Right ventricle myocardium inferior (tissue), 1 donor: ENCODE results near the gene CLPX. TPM values are rescaled to one million over a fixed set of nuclear protein-coding genes. Genes with fewer than 3 reads are reported as not detected.
"Not testable (repeated sequence)": the region's sequence is repeated elsewhere in the genome, so short reads cannot be mapped to it uniquely, and the experiment has no call there.

ENCODE experiments used
- ATAC-seq: fragments of 200-7000 bp; cut with Tn5 transposase; one replicate; pipeline ENCODE4 v1.9.1; 2020; ENCODE audit warnings: mild to moderate bottlenecking, moderate library complexity
- DNase-seq: peaks from one replicate; pipeline ENCODE4 v3.0.0; 2021; ENCODE audit errors: missing footprints
- intact Hi-C: fragments of 100-400 bp; cut with DNase I; formaldehyde crosslinking; loops from one replicate; pipeline ENCODE4 v1.11.0; 2022
- total RNA-seq: library from RNA; stranded (reverse); fragmentation: NEBNext Ultra II Directional; extraction: Animal tissue kit (Norgen Biotek cat#: 25700); gene quantifications from one replicate; pipeline ENCODE4 v1.2.1, GENCODE V29; 2021
- donor health status: DM: no; HTN: yes; CAD: no; lungs with severe emphysema.

Gene CLPX
- total RNA-seq, 1 donor from 2014 or later, result 54.6 TPM

GRCh38 chr15:65133548-65134200, 51.5 kb downstream of the CLPX start, which contains the start of gene PDCD7:
PDCD7 (minus strand) TSS chr15:65133808; CDS start chr15:65133781, 27 bp downstream.
- intact Hi-C loops, result loop anchor here (10.0 kb wide), 1 partner anchor 51 kb away; the partner anchor contains the start of gene CLPX
- ATAC-seq (peak; percentile 94), DNase-seq (peak; percentile 94)

DNA sequence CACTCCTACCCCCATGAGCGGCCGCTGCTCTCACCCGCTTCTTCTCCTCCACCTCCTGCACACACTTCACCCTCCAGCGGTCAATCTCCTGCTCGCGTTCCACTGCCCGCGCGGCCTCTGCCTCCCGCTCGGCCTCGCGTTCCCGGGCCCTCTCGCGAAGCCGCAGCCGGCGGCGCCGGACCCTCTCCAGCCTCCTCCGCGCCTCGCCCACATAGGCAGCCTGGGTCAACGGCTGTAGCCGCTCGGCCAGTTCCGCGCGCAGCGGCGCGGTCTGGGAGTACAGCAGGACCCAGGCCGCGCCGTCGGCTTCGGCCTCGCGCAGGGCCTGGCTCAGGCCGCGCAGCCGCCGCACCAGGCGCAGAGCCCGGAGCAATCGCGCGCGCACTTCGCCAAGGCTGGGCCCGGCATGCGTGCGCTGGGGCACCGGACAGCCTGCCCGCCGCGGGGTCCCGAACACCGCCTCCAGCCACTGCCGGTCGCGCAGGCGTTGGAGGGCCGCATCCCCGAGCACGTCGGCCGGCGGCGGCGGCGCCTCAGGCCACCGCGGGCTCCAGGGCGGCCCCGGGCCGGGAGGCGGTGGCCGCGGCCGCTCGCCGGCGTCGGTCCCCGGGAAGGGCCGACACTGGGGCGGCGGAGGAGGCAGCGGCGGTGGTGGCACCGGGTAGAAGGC, 52.1 kb downstream of the CLPX start:
- peak; percentile 47 for ATAC-seq
- intact Hi-C loops, result loop anchor here (10.0 kb wide), 1 partner anchor 52 kb away; the partner anchor contains the start of gene CLPX
- DNase-seq, result peak; percentile 84

GRCh38 chr15:65130941-65131340, 54.2 kb downstream of the CLPX start:
- ATAC-seq (no peak), DNase-seq (no peak)
- intact Hi-C loops, result loop anchor here (10.0 kb wide), 1 partner anchor 54 kb away; the partner anchor contains the start of gene CLPX

GRCh38 chr15:65115542-65115941, 69.6 kb downstream of the CLPX start:
- intact Hi-C loops, result no loop called here
- no peak for DNase-seq
- no peak for ATAC-seq

- ATAC-seq, result no peak
- intact Hi-C loops, result no loop called here
- no peak for DNase-seq
Measured at GRCh38 chr15:65115086-65115485, 70.1 kb downstream of the CLPX start, which contains the start of gene UBAP1L. UBAP1L (minus strand) TSS chr15:65115200; CDS start chr15:65106215, 8,985 bp downstream.

- intact Hi-C loops, result no loop called here
- DNase-seq (no peak), ATAC-seq (peak; percentile 64)
Measured at GRCh38 chr15:65110676-65111292, 74.4 kb downstream of the CLPX start.

- ATAC-seq, result no peak
- intact Hi-C loops, result no loop called here
Measured at GRCh38 chr15:65106011-65106590, 79.0 kb downstream of the CLPX start.

GRCh38 chr15:65105038-65105437, 80.1 kb downstream of the CLPX start:
- DNase-seq (no peak), ATAC-seq (no peak)
- intact Hi-C loops, result no loop called here

More at GRCh38 chr15:65106011-65106590, 79.0 kb downstream of the CLPX start:
- DNase-seq, result no peak

DNA sequence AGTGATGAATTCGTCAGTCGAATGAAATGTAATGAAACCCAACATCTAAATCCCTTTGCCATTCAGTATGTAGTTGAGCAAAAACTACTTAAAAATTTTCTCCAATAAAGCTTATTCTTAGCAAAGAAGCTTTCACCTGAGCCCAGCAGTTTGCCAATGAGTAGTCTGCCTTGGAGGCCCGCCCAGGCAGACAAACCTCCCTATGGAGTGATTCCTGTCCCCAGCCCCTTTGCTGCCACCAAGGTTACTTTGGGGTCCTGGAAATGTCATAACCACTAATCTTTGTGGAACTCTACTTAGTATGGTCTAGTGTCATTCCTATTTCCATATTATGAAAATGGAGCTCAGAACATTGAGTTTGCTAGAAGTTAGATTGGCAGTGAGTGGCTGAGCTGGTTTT, 82.2 kb downstream of the CLPX start:
- intact Hi-C loops, result loop anchor here (5.0 kb wide), 1 partner anchor 71 kb away; no protein-coding TSS in a partner anchor
- ATAC-seq, result no peak
- no peak for DNase-seq

- DNase-seq (no peak), ATAC-seq (peak; percentile 5)
- intact Hi-C loops, result loop anchor here (1.0 to 5.0 kb wide), 2 partner anchors 48 to 70 kb away; no protein-coding TSS in a partner anchor
Measured at GRCh38 chr15:65101891-65102708, 83.0 kb downstream of the CLPX start.

GRCh38 chr15:65101411-65101890, 83.7 kb downstream of the CLPX start:
- ATAC-seq, result peak; percentile 60
- intact Hi-C loops, result loop anchor here (1.0 to 5.0 kb wide), 2 partner anchors 47 to 69 kb away; no protein-coding TSS in a partner anchor
- no peak for DNase-seq

DNA sequence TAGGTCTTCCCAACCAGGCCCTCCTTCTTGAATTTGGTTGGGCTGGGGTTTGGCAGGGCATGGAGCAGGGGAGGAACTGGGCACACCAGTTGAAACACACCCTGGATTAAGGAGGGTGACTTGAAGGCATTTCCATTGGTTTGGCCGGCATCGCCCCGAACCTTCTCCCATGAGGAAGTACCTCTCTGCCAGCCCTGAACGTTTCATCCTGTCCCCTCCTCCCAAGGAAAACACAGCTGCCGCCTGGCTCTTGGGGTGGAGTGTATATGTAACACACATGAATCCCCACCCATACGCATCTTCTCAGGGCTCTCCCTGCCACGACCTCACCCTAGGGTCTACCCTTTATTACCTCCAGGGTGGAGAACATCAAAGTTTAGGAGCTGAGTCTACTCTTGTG, 84.7 kb downstream of the CLPX start:
- peak; percentile 20 for ATAC-seq

GRCh38 chr15:65099801-65100200, 85.3 kb downstream of the CLPX start:
- ATAC-seq, DNase-seq: not testable (repeated sequence)
- intact Hi-C loops, result loop anchor here (5.0 kb wide), 1 partner anchor 68 kb away; no protein-coding TSS in a partner anchor

More for the DNA sequence above, 84.7 kb downstream of the CLPX start:
- DNase-seq, result no peak
- intact Hi-C loops, result loop anchor here (5.0 kb wide), 1 partner anchor 68 kb away; no protein-coding TSS in a partner anchor

- DNase-seq (no peak), ATAC-seq (no peak)
- intact Hi-C loops, result no loop called here
Measured at GRCh38 chr15:65099336-65099735, 85.8 kb downstream of the CLPX start.
